Osteoblast (primary cell): ENCODE measurements around the gene SRRT. TPM values are rescaled to one million over a fixed set of nuclear protein-coding genes. Genes with fewer than 3 reads are reported as not detected.
"Not testable (repeated sequence)": the region's sequence is repeated elsewhere in the genome, so short reads cannot be mapped to it uniquely, and the experiment has no call there.

ENCODE experiments used
- DNase-seq: peaks from one replicate; pipeline ENCODE4 v3.0.0; 2011; ENCODE audit warnings: low spot score, mixed read lengths; ENCODE audit not compliant: insufficient read length; ENCODE audit errors: missing footprints
- H2AFZ ChIP-seq: 2 replicates; pipeline ENCODE4 v1.6.0; 2011; ENCODE audit warnings: mild to moderate bottlenecking, low read length
- H3K27ac ChIP-seq: 2 replicates; pipeline ENCODE4 v1.5.1; 2011; ENCODE audit warnings: mild to moderate bottlenecking, low read depth, low read length, moderate library complexity
- H3K27me3 ChIP-seq: 2 replicates; pipeline ENCODE4 v1.6.0; 2012; ENCODE audit warnings: mild to moderate bottlenecking, control low read depth, inconsistent platforms, low read length, moderate library complexity; ENCODE audit not compliant: insufficient read depth
- H3K36me3 ChIP-seq: 2 replicates; pipeline ENCODE4 v1.5.1; 2011; ENCODE audit warnings: mild to moderate bottlenecking, low read length, control low read depth, moderate library complexity; ENCODE audit not compliant: insufficient read depth
- H3K4me1 ChIP-seq: 2 replicates; pipeline ENCODE4 v1.5.1; 2011; ENCODE audit warnings: mild to moderate bottlenecking, low read length, control low read depth, moderate library complexity; ENCODE audit not compliant: insufficient read depth
- H3K4me2 ChIP-seq: 2 replicates; pipeline ENCODE4 v1.6.0; 2011; ENCODE audit warnings: mild to moderate bottlenecking, low read length; ENCODE audit not compliant: insufficient read depth
- H3K4me3 ChIP-seq: fragments of 200-600 bp; sonication (generic); 3 replicates; pipeline ENCODE4 v1.5.1; 2012; ENCODE audit warnings: mild to moderate bottlenecking, low read length, inconsistent platforms; ENCODE audit not compliant: insufficient read depth
- H3K79me2 ChIP-seq: 2 replicates; pipeline ENCODE4 v1.6.0; 2012; ENCODE audit warnings: mild to moderate bottlenecking, low read length, control low read depth, inconsistent platforms; ENCODE audit not compliant: insufficient read depth
- H3K9me3 ChIP-seq: 2 replicates; pipeline ENCODE4 v1.5.1; 2011; ENCODE audit warnings: low read depth, low read length, control low read depth
- H4K20me1 ChIP-seq: 2 replicates; pipeline ENCODE4 v1.6.0; 2012; ENCODE audit warnings: mild to moderate bottlenecking, low read length, control low read depth; ENCODE audit not compliant: insufficient read depth
- CTCF ChIP-seq: IDR thresholded peaks from 2 replicates; pipeline ENCODE4 v1.5.1; 2011; ENCODE audit warnings: mild to moderate bottlenecking, low read depth, low read length, moderate library complexity; ENCODE audit errors: extremely low read depth
- total RNA-seq: library from RNA; depleted of rRNA; stranded (reverse); fragments of >200 nt; gene quantifications from 2 replicates; pipeline ENCODE4 v1.2.3, GENCODE V29; 2012

SRRT gene
- total RNA-seq, 1 donor = 42.0 TPM

- Histone ChIP-seq H3K79me2 (no peaks in the 10 kb centered on the region), H3K4me1 (no peaks in the 10 kb centered on the region), H3K27me3 (peaks cover 3% of the 10 kb centered on the region), H3K4me2 (no peak overlapping the region), H3K36me3 (no peaks in the 10 kb centered on the region), H3K27ac (no peak overlapping the region), H3K9me3 (no peaks in the 10 kb centered on the region), H4K20me1 (no peaks in the 10 kb centered on the region), H3K4me3 (no peak overlapping the region), H2AFZ (no peak overlapping the region)
- DNase-seq = no peak
- no peak for TF ChIP-seq CTCF
Observed at GRCh38 chr7:100911484-100911883, 36.6 kb downstream of the SRRT start.

GRCh38 chr7:100914208-100914878 lies 39.4 kb downstream of the SRRT start:
- no peaks in the 10 kb centered on the region for H3K36me3 ChIP-seq
- no peak for DNase-seq
- H3K27me3 ChIP-seq = peaks cover 3% of the 10 kb centered on the region
- H3K4me3 ChIP-seq = no peak overlapping the region
- no peak overlapping the region for H3K27ac ChIP-seq
- H3K4me2 ChIP-seq = no peak overlapping the region
- TF ChIP-seq CTCF = no peak
- H2AFZ ChIP-seq = no peak overlapping the region
- H3K79me2 ChIP-seq = no peaks in the 10 kb centered on the region
- H3K9me3 ChIP-seq = no peaks in the 10 kb centered on the region
- no peaks in the 10 kb centered on the region for H3K4me1 ChIP-seq
- no peaks in the 10 kb centered on the region for H4K20me1 ChIP-seq

- no peak overlapping the region for H3K4me3 ChIP-seq
- H3K36me3 ChIP-seq = no peaks in the 10 kb centered on the region
- no peak overlapping the region for H2AFZ ChIP-seq
- H3K4me2 ChIP-seq = no peak overlapping the region
- no peaks in the 10 kb centered on the region for H3K9me3 ChIP-seq
- TF ChIP-seq CTCF = no peak
- no peaks in the 10 kb centered on the region for H3K79me2 ChIP-seq
- DNase-seq = no peak
- H3K27ac ChIP-seq = no peak overlapping the region
- no peaks in the 10 kb centered on the region for H3K4me1 ChIP-seq
- peaks cover 3% of the 10 kb centered on the region for H3K27me3 ChIP-seq
- H4K20me1 ChIP-seq = no peaks in the 10 kb centered on the region
Observed at GRCh38 chr7:100914879-100915447, 40.1 kb downstream of the SRRT start.

- H3K79me2 ChIP-seq, H3K27ac ChIP-seq, H3K4me3 ChIP-seq, H3K9me3 ChIP-seq, H2AFZ ChIP-seq, H3K27me3 ChIP-seq, H3K4me2 ChIP-seq, H4K20me1 ChIP-seq, H3K4me1 ChIP-seq, DNase-seq, H3K36me3 ChIP-seq: not testable (repeated sequence)
Observed at GRCh38 chr7:100919335-100919734, 44.4 kb downstream of the SRRT start.

- H3K36me3 ChIP-seq, H4K20me1 ChIP-seq, H3K27ac ChIP-seq, H3K9me3 ChIP-seq, H3K4me2 ChIP-seq, DNase-seq, H3K79me2 ChIP-seq, H3K4me1 ChIP-seq, H2AFZ ChIP-seq, H3K4me3 ChIP-seq, H3K27me3 ChIP-seq: not testable (repeated sequence)
Observed at GRCh38 chr7:100919779-100920437, 45.0 kb downstream of the SRRT start.
